ENCODE data around the gene TMEM258.

Gene TMEM258

GRCh38 chr11:61774411-61774810 lies 18.0 kb downstream of the TMEM258 start:
- no peak for DNase-seq

- no peak for DNase-seq
Measured at GRCh38 chr11:61773809-61774208, 18.6 kb downstream of the TMEM258 start.

DNA sequence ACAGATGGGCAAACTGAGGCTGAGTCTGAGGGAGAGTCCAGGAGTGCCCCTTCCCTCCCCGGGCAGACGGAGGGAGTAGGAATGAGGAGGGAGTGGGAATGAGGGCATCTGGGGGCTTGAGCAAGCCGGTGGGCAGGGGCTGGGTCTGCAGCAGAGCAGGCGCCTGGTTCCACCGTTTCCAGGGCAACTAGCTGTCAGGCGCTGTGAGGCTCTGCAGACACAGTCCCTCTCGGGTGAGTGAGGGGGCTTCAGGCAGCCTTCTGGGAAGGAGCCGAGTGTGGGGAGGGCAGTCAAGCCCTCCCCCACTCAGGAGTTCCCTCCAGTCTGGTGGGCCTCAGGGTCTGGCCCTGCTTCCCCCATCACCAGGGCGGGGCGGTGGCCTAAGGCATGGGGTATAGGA lies 19.0 kb downstream of the TMEM258 start:
- no peak for DNase-seq

- DNase-seq: no peak
Measured at GRCh38 chr11:61771985-61772455, 20.4 kb downstream of the TMEM258 start.

- DNase-seq: no peak
Measured at GRCh38 chr11:61771195-61771894, 21.1 kb downstream of the TMEM258 start.

DNA sequence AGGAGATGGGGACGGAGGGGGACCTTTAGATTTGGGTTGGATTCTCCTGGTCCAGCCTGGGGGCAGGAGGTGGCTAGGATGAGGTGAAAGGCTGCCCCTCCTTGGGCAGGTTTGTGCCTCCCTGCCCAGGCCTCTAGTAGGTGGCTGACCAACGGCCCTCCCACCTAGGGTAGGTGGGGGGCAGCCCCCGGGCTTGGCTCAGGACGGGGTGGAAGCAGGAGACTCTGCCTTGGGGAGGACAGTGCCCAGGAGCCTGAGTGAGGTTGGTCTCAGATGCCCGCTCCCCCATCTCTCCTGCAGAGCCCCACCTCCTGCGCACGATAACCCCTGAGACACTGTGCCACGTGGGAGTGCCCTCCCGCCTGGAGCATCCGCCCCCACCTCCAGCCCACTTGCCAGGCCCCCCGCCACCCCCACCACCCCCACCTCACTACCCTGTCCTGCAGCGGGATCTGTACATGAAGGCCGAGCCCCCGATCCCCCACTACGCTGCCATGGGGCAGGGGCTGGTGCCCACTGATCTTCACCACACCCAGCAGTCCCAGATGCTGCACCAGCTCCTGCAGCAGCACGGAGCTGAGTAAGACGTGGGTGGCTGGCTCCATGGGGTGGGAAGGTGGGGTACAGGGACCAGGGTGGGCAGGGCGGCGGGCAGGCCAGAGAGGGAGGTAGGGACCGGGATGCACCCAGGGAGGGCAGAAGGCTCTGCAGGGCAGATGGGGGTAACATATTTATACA lies 22.3 kb downstream of the TMEM258 start:
- DNase-seq: no peak

- DNase-seq: no peak
Measured at GRCh38 chr11:61769169-61769920, 23.1 kb downstream of the TMEM258 start.

- DNase-seq: no peak
Measured at GRCh38 chr11:61768376-61769076, 23.9 kb downstream of the TMEM258 start.

DNA sequence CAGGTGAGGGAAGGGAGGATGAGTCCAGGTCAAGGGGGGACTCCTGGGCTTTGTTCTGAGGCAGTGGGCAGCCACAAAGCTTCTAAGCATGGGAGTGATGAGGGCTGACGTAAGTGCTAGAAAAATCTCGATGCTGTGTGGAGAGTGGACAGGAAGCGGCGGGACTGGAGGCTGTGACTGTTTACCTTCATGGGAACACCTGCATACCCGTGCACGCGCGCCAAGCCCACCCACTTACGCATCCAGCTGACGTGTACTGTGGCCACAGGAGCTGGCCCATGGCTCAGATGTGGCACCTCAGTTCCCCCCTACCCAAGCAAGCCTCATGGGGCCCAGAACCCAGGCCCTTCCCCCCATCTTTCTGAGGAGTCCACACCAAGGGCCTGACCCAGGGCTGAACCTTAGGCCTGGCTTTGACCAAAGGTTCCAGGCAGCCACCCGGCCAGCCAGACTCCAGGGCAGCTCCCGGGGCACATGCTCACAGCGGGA lies 26.0 kb downstream of the TMEM258 start:
- DNase-seq: no peak

DNA sequence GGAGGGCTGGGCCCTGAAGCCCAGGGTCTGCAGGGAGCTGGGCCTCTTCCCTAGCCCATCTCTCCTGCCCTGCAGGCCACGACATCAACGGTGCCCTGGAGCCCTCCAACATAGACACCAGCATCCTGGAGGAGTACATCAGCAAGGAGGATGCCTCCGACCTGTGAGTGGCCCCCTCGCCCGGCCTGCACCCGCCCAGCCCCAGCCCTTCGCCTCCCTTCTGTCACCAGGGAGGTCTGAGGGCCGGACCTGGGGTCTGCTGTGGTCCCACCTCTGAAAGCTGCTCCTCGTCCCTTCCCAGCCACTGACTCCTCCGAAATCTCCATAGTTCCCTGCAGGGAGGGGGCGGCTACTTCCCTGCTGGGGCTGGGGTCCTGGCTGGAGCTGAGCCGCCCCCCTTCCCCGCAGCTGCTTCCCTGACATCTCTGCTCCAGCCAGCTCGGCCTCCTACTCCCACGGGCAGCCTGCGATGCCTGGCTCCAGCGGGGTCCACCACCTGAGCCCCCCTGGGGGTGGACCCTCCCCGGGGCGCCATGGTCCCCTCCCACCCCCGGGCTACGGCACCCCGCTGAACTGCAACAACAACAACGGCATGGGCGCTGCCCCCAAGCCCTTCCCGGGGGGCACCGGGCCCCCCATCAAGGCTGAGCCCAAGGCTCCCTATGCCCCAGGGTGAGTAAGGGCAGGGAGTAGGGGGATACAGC lies 26.7 kb downstream of the TMEM258 start:
- no peak for DNase-seq

DNA sequence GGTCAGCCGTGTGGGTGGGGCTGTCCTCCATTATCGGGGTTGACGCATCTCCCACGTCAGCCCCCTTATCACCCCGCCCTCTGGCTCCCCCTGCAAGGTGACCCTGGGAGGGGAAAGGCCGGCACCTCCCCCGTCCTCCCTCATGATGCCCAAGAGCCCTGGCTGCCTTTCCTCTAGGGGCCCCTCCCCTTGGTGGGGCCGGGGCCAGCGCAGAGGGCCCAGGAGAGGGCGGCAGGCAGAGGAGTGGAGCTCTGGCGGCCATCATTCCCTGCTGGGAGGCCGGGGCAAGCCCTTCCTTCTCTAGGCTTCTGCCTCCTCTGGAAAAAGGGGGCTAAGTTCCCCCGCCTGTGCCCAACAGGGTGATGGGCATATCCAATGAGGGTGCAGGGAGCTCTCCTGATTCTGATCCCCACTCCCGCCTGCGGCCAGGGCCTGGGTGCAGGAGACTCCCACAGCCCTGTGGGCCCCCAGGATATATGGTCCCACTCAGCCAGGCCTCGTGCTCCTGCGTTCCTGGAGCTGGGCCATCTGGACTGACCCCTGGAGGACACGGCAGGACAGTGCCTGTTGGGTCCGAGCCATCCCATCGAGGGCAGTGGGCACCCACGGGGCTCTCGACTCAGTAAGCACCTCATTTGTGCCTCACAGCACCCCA lies 27.7 kb downstream of the TMEM258 start:
- no peak for DNase-seq

DNA sequence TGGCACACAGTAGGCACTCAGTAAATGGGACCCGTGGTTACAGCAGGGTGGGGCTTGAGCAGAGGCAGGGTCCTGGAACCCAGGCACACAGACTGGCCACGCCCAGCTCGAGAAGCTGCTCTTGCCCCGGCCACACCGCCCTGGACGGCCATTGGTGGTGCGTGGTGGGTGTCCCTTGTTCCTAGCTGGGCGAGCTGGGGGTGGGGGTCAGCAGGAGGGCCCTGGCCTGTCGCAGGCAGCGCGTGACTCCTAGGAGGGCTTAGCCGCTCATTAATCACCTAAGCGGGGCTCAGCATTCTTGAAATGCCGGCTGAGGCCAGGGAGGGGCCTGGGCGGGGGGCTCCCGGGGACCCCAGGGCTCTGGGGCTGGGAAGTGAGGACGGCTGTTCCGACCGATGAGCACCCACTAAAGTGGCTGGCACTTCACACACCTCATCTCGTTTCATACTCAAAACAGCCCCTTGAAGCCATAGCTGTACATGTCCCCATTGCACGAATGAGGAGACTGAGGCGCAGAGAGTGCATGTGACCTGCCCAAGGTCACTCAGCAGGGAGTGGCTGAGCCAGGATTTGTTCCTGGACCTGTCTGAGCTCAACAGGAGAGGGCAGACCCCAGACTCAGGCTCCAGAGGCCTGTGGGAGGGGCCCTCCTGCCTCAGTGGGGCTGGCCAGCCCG lies 28.3 kb downstream of the TMEM258 start:
- DNase-seq: no peak

- DNase-seq: no peak
Measured at GRCh38 chr11:61762798-61763197, 29.6 kb downstream of the TMEM258 start.

- DNase-seq: no peak
Measured at GRCh38 chr11:61762223-61762615, 30.2 kb downstream of the TMEM258 start.

DNA sequence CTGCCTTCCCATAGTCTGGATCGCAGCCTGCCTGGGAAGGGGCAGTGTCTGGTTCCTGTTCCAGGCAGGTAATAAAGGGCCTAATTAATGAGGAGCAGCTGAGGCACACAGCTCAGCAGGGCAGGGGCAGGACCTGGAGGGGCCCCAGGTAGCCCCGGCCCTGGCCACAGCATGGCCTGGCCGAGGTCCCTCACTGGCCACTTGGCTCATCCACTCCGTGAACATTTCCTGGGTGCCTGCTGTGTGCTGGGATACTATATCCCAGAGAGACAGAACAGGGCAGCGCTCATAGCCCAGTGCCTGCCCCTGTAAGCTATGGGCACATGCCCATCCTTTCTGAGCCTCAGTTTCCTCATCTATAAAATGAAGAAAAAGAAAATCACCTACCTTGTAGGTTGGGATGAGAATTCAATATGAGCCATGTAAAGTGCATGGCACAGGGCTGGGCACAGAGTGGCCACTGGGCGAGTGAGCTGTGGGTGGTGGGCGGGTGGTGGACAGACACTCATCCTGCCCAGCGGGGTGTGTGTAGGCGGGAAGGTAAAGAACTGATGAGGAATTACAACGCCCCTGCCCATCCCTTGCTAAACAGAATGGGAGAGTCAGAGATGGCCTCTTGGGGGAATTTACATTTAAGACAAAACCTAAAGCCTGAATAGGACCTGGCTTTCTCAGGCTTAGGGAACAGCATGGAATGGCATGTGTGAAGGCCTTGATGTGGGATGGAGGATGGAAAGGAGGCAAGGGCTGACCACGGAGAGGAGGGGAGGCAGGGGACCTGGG lies 30.8 kb downstream of the TMEM258 start:
- no peak for DNase-seq

DNA sequence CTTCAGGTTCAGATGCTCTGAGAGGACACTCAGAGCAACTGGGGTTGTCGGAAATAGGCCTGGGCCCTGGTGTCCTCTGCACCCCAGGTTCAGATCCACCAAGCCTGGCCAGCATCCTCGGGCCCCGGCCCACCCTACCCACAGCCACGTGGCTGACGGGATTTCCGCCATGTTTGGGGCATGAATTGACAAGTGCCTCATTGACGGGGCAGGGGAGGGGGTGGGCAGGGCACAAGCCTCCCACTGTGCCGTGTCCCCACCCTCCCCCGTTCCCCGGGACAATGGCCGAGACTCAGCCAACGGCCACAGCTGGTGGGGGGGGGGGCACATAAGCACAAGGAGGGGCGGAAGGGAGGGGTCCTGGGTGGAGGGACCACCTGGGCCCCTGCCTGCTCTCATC lies 31.5 kb downstream of the TMEM258 start:
- DNase-seq: no peak

- no peak for DNase-seq
Measured at GRCh38 chr11:61757213-61757862, 35.1 kb downstream of the TMEM258 start.

- peak; percentile 64 for DNase-seq
Measured at GRCh38 chr11:61756452-61757212, 35.8 kb downstream of the TMEM258 start.

DNA sequence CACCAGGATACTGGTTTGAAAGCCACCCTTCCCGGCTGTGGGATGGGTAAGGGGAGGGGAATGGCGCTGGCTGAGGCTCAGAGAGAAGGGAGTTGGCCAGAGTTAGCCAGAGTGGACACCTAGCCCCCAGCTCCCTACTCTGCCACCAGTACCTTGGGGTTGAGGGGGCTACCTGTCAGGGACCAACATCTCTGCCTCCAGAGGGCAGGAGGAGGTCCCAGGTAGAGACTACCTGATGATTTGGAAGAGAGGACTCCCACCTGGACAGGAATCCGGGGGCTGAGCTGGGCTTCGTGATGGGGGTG lies 36.3 kb downstream of the TMEM258 start:
- DNase-seq: no peak
